HEK293 (cell line): Measurements from ENCODE around the gene RIPK1.

Experiments used
- GLIS2 ChIP-seq: fragments of 450-650 bp; formaldehyde crosslinking; IDR thresholded peaks from 2 replicates; pipeline ENCODE4 v1.5.1; 2016; ENCODE audit warnings: missing biosample characterization, missing genetic modification characterization
- ZBTB7A ChIP-seq: fragments of 450-650 bp; formaldehyde crosslinking; IDR thresholded peaks from 2 replicates; pipeline ENCODE4 v1.5.1; 2016; ENCODE audit warnings: low read depth, missing biosample characterization, missing genetic modification characterization
- ZNF747 ChIP-seq: fragments of 450-650 bp; formaldehyde crosslinking; IDR thresholded peaks from 2 replicates; pipeline ENCODE4 v1.5.1; 2016; ENCODE audit warnings: missing biosample characterization, missing genetic modification characterization
- ZSCAN18 ChIP-seq: fragments of 450-650 bp; formaldehyde crosslinking; IDR thresholded peaks from 2 replicates; pipeline ENCODE4 v1.5.1; 2016; ENCODE audit warnings: missing biosample characterization, missing genetic modification characterization
- TF ChIP-seq, protein P1 (sequence below): fragments of 450-650 bp; formaldehyde crosslinking; IDR thresholded peaks from 2 replicates; pipeline ENCODE4 v1.5.1; 2016; ENCODE audit warnings: missing biosample characterization, missing genetic modification characterization

DNA sequence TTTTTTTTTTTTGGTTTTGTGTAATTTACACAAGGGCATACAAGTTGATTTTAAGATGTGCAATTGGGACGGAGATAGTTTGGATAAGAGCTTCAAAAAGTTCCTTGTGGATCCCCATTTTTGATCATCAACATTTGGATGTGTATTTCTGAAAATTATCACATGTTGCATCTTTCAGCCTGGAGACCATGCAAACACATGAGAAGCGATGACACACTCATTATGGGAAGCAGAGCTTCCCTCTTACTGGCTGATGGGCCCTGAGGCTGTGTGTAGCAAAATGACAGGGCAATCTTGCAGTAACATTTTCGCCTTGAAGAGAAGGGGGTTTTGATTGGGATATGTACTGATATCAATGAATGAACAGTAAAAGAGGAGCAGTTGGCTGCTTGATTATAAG lies 22.0 kb upstream of the RIPK1 start:
- TF ChIP-seq GLIS2 (tag by site-specific recombination), result no peak
- TF ChIP-seq, protein P1, sequence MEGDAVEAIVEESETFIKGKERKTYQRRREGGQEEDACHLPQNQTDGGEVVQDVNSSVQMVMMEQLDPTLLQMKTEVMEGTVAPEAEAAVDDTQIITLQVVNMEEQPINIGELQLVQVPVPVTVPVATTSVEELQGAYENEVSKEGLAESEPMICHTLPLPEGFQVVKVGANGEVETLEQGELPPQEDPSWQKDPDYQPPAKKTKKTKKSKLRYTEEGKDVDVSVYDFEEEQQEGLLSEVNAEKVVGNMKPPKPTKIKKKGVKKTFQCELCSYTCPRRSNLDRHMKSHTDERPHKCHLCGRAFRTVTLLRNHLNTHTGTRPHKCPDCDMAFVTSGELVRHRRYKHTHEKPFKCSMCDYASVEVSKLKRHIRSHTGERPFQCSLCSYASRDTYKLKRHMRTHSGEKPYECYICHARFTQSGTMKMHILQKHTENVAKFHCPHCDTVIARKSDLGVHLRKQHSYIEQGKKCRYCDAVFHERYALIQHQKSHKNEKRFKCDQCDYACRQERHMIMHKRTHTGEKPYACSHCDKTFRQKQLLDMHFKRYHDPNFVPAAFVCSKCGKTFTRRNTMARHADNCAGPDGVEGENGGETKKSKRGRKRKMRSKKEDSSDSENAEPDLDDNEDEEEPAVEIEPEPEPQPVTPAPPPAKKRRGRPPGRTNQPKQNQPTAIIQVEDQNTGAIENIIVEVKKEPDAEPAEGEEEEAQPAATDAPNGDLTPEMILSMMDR (tag by site-specific recombination), result no peak
- no peak for TF ChIP-seq ZSCAN18
- TF ChIP-seq ZBTB7A (tag by site-specific recombination), result no peak
- TF ChIP-seq ZNF747 (tag by site-specific recombination), result no peak
